Ishikawa (cell line): ENCODE measurements around the gene C11orf54.

Experiments
- CEBPB ChIP-seq: IDR thresholded peaks from 2 replicates; pipeline ENCODE4 v1.6.1; 2012
- CREB1 ChIP-seq: IDR thresholded peaks from 2 replicates; pipeline ENCODE4 v1.6.1; 2012; ENCODE audit warnings: low read depth
- EGR1 ChIP-seq: IDR thresholded peaks from 2 replicates; pipeline ENCODE4 v1.6.1; 2012
- EP300 ChIP-seq: IDR thresholded peaks from 2 replicates; pipeline ENCODE4 v1.6.1; 2012; ENCODE audit warnings: borderline replicate concordance
- FOXM1 ChIP-seq: IDR thresholded peaks from 2 replicates; pipeline ENCODE4 v1.6.1; 2012; ENCODE audit warnings: low read depth, borderline replicate concordance
- MAX ChIP-seq: IDR thresholded peaks from 2 replicates; pipeline ENCODE4 v1.6.1; 2012
- NFIC ChIP-seq: IDR thresholded peaks from 2 replicates; pipeline ENCODE4 v1.6.1; 2012
- RAD21 ChIP-seq: IDR thresholded peaks from 2 replicates; pipeline ENCODE4 v1.6.1; 2012; ENCODE audit warnings: low read depth
- REST ChIP-seq: IDR thresholded peaks from 2 replicates; pipeline ENCODE4 v1.6.1; 2012; ENCODE audit warnings: low read depth, mild to moderate bottlenecking
- TAF1 ChIP-seq: IDR thresholded peaks from 2 replicates; pipeline ENCODE4 v1.6.1; 2012; ENCODE audit warnings: low read depth, mild to moderate bottlenecking
- TCF12 ChIP-seq: IDR thresholded peaks from 2 replicates; pipeline ENCODE4 v1.6.1; 2012; ENCODE audit warnings: low read depth
- TEAD4 ChIP-seq: IDR thresholded peaks from 2 replicates; pipeline ENCODE4 v1.6.1; 2012
- USF1 ChIP-seq: IDR thresholded peaks from 2 replicates; pipeline ENCODE4 v1.6.1; 2012
- YY1 ChIP-seq: IDR thresholded peaks from 2 replicates; pipeline ENCODE4 v1.6.1; 2012; ENCODE audit warnings: low read depth
- ZBTB7A ChIP-seq: IDR thresholded peaks from 2 replicates; pipeline ENCODE4 v1.6.1; 2012; ENCODE audit warnings: low read depth

The C11orf54 gene

GRCh38 chr11:93704237-93704636 lies 37.2 kb upstream of the C11orf54 start:
- TF ChIP-seq TCF12, result no peak

GRCh38 chr11:93710239-93710638 lies 31.2 kb upstream of the C11orf54 start:
- TF ChIP-seq EGR1 (no peak), FOXM1 (no peak), RAD21 (no peak), YY1 (no peak), TEAD4 (no peak), EP300 (no peak), NFIC (no peak), CEBPB (no peak), USF1 (no peak)

- no peak for TF ChIP-seq TAF1
- no peak for TF ChIP-seq EP300
- TF ChIP-seq FOXM1, result no peak
- TF ChIP-seq CEBPB, result no peak
- no peak for TF ChIP-seq ZBTB7A
- TF ChIP-seq EGR1, result no peak
- no peak for TF ChIP-seq RAD21
Measured at GRCh38 chr11:93712678-93713077, 28.8 kb upstream of the C11orf54 start.

GRCh38 chr11:93715797-93716396 lies 25.6 kb upstream of the C11orf54 start:
- no peak for TF ChIP-seq EP300
- TF ChIP-seq TEAD4, result no peak
- no peak for TF ChIP-seq TCF12
- no peak for TF ChIP-seq RAD21
- no peak for TF ChIP-seq REST
- no peak for TF ChIP-seq USF1

- TF ChIP-seq MAX, result no peak
- TF ChIP-seq ZBTB7A, result no peak
- no peak for TF ChIP-seq CREB1
- no peak for TF ChIP-seq FOXM1
- no peak for TF ChIP-seq CEBPB
- no peak for TF ChIP-seq EP300
- no peak for TF ChIP-seq USF1
- no peak for TF ChIP-seq RAD21
- TF ChIP-seq TEAD4, result no peak
- no peak for TF ChIP-seq YY1
- no peak for TF ChIP-seq TCF12
- no peak for TF ChIP-seq NFIC
- TF ChIP-seq REST, result no peak
- no peak for TF ChIP-seq EGR1
Measured at GRCh38 chr11:93717501-93717900, 24.0 kb upstream of the C11orf54 start.

- TF ChIP-seq CEBPB (no peak), EP300 (no peak), TCF12 (no peak)
Measured at GRCh38 chr11:93718057-93718563, 23.4 kb upstream of the C11orf54 start.
